ENCODE measurements around the gene CACNA1D.

Gene CACNA1D

DNA sequence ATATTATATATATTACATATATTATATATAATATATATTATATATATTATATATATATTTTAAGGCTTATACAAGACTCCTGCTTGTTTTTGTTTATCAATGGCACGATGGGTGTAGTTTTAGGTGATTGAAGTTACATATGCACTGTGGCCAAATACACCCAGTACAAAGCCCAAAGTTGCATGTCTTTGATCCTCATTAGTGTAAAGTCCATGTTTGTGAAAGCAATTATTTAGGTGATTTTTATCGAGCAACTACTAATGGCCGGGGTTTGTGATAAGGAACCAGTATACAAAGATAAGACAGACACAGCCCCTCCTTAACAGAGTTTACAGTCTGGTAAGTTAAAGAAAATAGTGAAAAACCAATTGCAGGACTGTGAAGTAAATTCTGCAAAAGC lies 197.5 kb downstream of the CACNA1D start:
- Mint-ChIP-seq H3K9me3 (no peaks in the 10 kb centered on the region), H3K27ac (no peak overlapping the region), H3K4me1 (ENCODE audit: low read depth) (no peaks in the 10 kb centered on the region), H3K27me3 (peaks cover 8% of the 10 kb centered on the region), H3K4me3 (no peak overlapping the region), H3K36me3 (ENCODE audit: low read depth) (no peaks in the 10 kb centered on the region)
- DNase-seq, result no peak

GRCh38 chr3:53693451-53693850 lies 199.0 kb downstream of the CACNA1D start:
- Mint-ChIP-seq H3K4me1 (ENCODE audit: low read depth) (no peaks in the 10 kb centered on the region), H3K27ac (no peak overlapping the region), H3K4me3 (no peak overlapping the region), H3K27me3 (peaks cover 8% of the 10 kb centered on the region), H3K36me3 (ENCODE audit: low read depth) (no peaks in the 10 kb centered on the region), H3K9me3 (no peaks in the 10 kb centered on the region)
- no peak for DNase-seq

- peaks cover 8% of the 10 kb centered on the region for H3K27me3 Mint-ChIP-seq
- no peaks in the 10 kb centered on the region for H3K4me1 Mint-ChIP-seq (ENCODE audit: low read depth)
- no peak for DNase-seq
- H3K36me3 Mint-ChIP-seq (ENCODE audit: low read depth), result no peaks in the 10 kb centered on the region
- H3K27ac Mint-ChIP-seq, result no peak overlapping the region
- H3K9me3 Mint-ChIP-seq, result no peaks in the 10 kb centered on the region
- H3K4me3 Mint-ChIP-seq, result no peak overlapping the region
Observed at GRCh38 chr3:53694046-53694445, 199.6 kb downstream of the CACNA1D start.

- Mint-ChIP-seq H3K9me3 (no peaks in the 10 kb centered on the region), H3K27ac (no peak overlapping the region)
Observed at GRCh38 chr3:53694666-53695323, 200.4 kb downstream of the CACNA1D start.

GRCh38 chr3:53695324-53695690 lies 200.9 kb downstream of the CACNA1D start:
- H3K4me3 Mint-ChIP-seq, result no peak overlapping the region
- H3K27ac Mint-ChIP-seq, result no peak overlapping the region
- peaks cover 8% of the 10 kb centered on the region for H3K27me3 Mint-ChIP-seq
- DNase-seq, result no peak
- H3K36me3 Mint-ChIP-seq (ENCODE audit: low read depth), result no peaks in the 10 kb centered on the region
- H3K4me1 Mint-ChIP-seq (ENCODE audit: low read depth), result no peaks in the 10 kb centered on the region
- H3K9me3 Mint-ChIP-seq, result no peaks in the 10 kb centered on the region

More at GRCh38 chr3:53694666-53695323, 200.4 kb downstream of the CACNA1D start:
- Mint-ChIP-seq H3K4me3 (no peak overlapping the region), H3K27me3 (peaks cover 8% of the 10 kb centered on the region), H3K4me1 (ENCODE audit: low read depth) (no peaks in the 10 kb centered on the region), H3K36me3 (ENCODE audit: low read depth) (no peaks in the 10 kb centered on the region)
- DNase-seq, result no peak

GRCh38 chr3:53696401-53697172 lies 202.2 kb downstream of the CACNA1D start:
- Mint-ChIP-seq H3K27me3 (peaks cover 8% of the 10 kb centered on the region), H3K4me1 (ENCODE audit: low read depth) (no peaks in the 10 kb centered on the region), H3K36me3 (ENCODE audit: low read depth) (no peaks in the 10 kb centered on the region), H3K27ac (no peak overlapping the region), H3K4me3 (no peak overlapping the region), H3K9me3 (no peaks in the 10 kb centered on the region)
- no peak for DNase-seq

GRCh38 chr3:53700441-53700840 lies 206.0 kb downstream of the CACNA1D start:
- Mint-ChIP-seq H3K27ac (no peak overlapping the region), H3K4me3 (no peak overlapping the region), H3K4me1 (ENCODE audit: low read depth) (peaks cover 4% of the 10 kb centered on the region), H3K27me3 (peaks cover 4% of the 10 kb centered on the region), H3K9me3 (no peaks in the 10 kb centered on the region), H3K36me3 (ENCODE audit: low read depth) (no peaks in the 10 kb centered on the region)
- no peak for DNase-seq

GRCh38 chr3:53702776-53703530 lies 208.5 kb downstream of the CACNA1D start:
- H3K36me3 Mint-ChIP-seq (ENCODE audit: low read depth), result no peaks in the 10 kb centered on the region
- no peak overlapping the region for H3K4me3 Mint-ChIP-seq
- H3K9me3 Mint-ChIP-seq, result no peaks in the 10 kb centered on the region
- no peak for DNase-seq
- H3K27me3 Mint-ChIP-seq, result no peaks in the 10 kb centered on the region
- peaks cover 7% of the 10 kb centered on the region for H3K4me1 Mint-ChIP-seq (ENCODE audit: low read depth)
- H3K27ac Mint-ChIP-seq, result no peak overlapping the region

- no peak overlapping the region for H3K27ac Mint-ChIP-seq
- H3K9me3 Mint-ChIP-seq, result no peaks in the 10 kb centered on the region
- no peaks in the 10 kb centered on the region for H3K27me3 Mint-ChIP-seq
- no peak overlapping the region for H3K4me3 Mint-ChIP-seq
- peaks cover 7% of the 10 kb centered on the region for H3K4me1 Mint-ChIP-seq (ENCODE audit: low read depth)
- no peak for DNase-seq
- no peaks in the 10 kb centered on the region for H3K36me3 Mint-ChIP-seq (ENCODE audit: low read depth)
Observed at GRCh38 chr3:53703630-53704362, 209.4 kb downstream of the CACNA1D start.

- no peaks in the 10 kb centered on the region for H3K9me3 Mint-ChIP-seq
- H3K4me3 Mint-ChIP-seq, result no peak overlapping the region
- H3K27me3 Mint-ChIP-seq, result no peaks in the 10 kb centered on the region
- DNase-seq, result no peak
- H3K36me3 Mint-ChIP-seq (ENCODE audit: low read depth), result no peaks in the 10 kb centered on the region
- peaks cover 7% of the 10 kb centered on the region for H3K4me1 Mint-ChIP-seq (ENCODE audit: low read depth)
- no peak overlapping the region for H3K27ac Mint-ChIP-seq
Observed at GRCh38 chr3:53704363-53704725, 209.9 kb downstream of the CACNA1D start.

- Mint-ChIP-seq H3K36me3 (ENCODE audit: low read depth) (no peaks in the 10 kb centered on the region), H3K4me3 (no peak overlapping the region), H3K4me1 (ENCODE audit: low read depth) (peaks cover 7% of the 10 kb centered on the region), H3K27ac (no peak overlapping the region), H3K9me3 (no peaks in the 10 kb centered on the region), H3K27me3 (peaks cover 2% of the 10 kb centered on the region)
- DNase-seq, result no peak
Observed at GRCh38 chr3:53705024-53705745, 210.8 kb downstream of the CACNA1D start.

GRCh38 chr3:53705774-53706173 lies 211.4 kb downstream of the CACNA1D start:
- Mint-ChIP-seq H3K4me3 (no peak overlapping the region), H3K36me3 (ENCODE audit: low read depth) (no peaks in the 10 kb centered on the region), H3K4me1 (ENCODE audit: low read depth) (peaks cover 7% of the 10 kb centered on the region), H3K27me3 (peaks cover 6% of the 10 kb centered on the region), H3K27ac (no peak overlapping the region), H3K9me3 (no peaks in the 10 kb centered on the region)
- no peak for DNase-seq

DNA sequence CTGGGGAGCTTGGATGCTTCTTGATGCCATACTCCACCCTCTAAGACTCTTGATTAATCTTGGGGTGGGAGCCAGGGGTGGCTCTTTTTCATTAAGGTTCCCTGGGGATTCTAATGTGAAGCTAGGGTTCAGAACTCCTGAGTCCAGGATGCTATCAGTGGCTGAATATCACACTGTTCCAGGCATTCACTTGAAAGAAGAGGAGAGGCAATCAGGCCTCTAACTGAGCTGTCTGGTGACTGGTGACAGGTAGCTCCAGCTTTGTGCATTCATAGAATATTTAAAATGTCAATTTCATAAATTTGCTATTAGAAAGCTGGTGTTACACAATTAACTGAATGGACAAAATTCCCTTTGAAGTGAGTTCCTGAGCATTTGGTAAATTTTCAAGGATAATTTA lies 212.8 kb downstream of the CACNA1D start:
- Mint-ChIP-seq H3K4me3 (no peak overlapping the region), H3K9me3 (no peaks in the 10 kb centered on the region), H3K27ac (no peak overlapping the region), H3K4me1 (ENCODE audit: low read depth) (peaks cover 7% of the 10 kb centered on the region), H3K27me3 (peaks cover 6% of the 10 kb centered on the region), H3K36me3 (ENCODE audit: low read depth) (no peaks in the 10 kb centered on the region)
- no peak for DNase-seq
